Adipocyte (in vitro differentiated cells): ENCODE measurements around the gene LRRC4B.

ENCODE experiments used
- DNase-seq: peaks from one replicate; pipeline ENCODE4 v3.0.0-alpha.2; 2015; ENCODE audit warnings: low read depth
- H3K27me3 ChIP-seq: replicated peaks from 2 replicates; pipeline ENCODE4 v1.7.0; 2013; ENCODE audit warnings: mild to moderate bottlenecking, low read length, moderate library complexity; ENCODE audit not compliant: control insufficient read depth, insufficient read depth
- H3K36me3 ChIP-seq: 2 replicates; pipeline ENCODE4 v1.7.0; 2013; ENCODE audit warnings: low read length, mild to moderate bottlenecking, moderate library complexity; ENCODE audit not compliant: control insufficient read depth, insufficient read depth, severe bottlenecking
- H3K4me1 ChIP-seq: 2 replicates; pipeline ENCODE4 v1.7.0; 2013; ENCODE audit warnings: mild to moderate bottlenecking, low read length, moderate library complexity; ENCODE audit not compliant: control insufficient read depth, insufficient read depth
- H3K4me3 ChIP-seq: 2 replicates; pipeline ENCODE4 v1.7.0; 2013; ENCODE audit warnings: mild to moderate bottlenecking, low read length, moderate library complexity
- H3K9ac ChIP-seq: 2 replicates; pipeline ENCODE4 v1.7.0; 2013; ENCODE audit warnings: mild to moderate bottlenecking, low read length, moderate library complexity
- H3K9me3 ChIP-seq: 2 replicates; pipeline ENCODE4 v1.7.0; 2013; ENCODE audit warnings: mild to moderate bottlenecking, low read length, moderate library complexity; ENCODE audit not compliant: control insufficient read depth

LRRC4B gene

GRCh38 chr19:50508843-50509190 is 59.4 kb downstream of the LRRC4B start:
- no peaks in the 10 kb centered on the region for H3K36me3 ChIP-seq
- peaks cover 8% of the 10 kb centered on the region for H3K4me1 ChIP-seq
- H3K9me3 ChIP-seq = no peaks in the 10 kb centered on the region
- no peak for DNase-seq
- H3K27me3 ChIP-seq = no peaks in the 10 kb centered on the region
- no peak overlapping the region for H3K4me3 ChIP-seq
- no peak overlapping the region for H3K9ac ChIP-seq

- Histone ChIP-seq H3K4me3 (no peak overlapping the region), H3K9me3 (no peaks in the 10 kb centered on the region), H3K4me1 (peaks cover 8% of the 10 kb centered on the region), H3K9ac (no peak overlapping the region), H3K27me3 (no peaks in the 10 kb centered on the region), H3K36me3 (no peaks in the 10 kb centered on the region)
- no peak for DNase-seq
These were observed 60.9 kb downstream of the LRRC4B start for GRCh38 chr19:50507376-50507775.

GRCh38 chr19:50506700-50507099 is 61.5 kb downstream of the LRRC4B start:
- DNase-seq = no peak
- peaks cover 8% of the 10 kb centered on the region for H3K4me1 ChIP-seq
- no peaks in the 10 kb centered on the region for H3K9me3 ChIP-seq
- H3K36me3 ChIP-seq = no peaks in the 10 kb centered on the region
- H3K27me3 ChIP-seq = no peaks in the 10 kb centered on the region
- H3K4me3 ChIP-seq = no peak overlapping the region
- no peak overlapping the region for H3K9ac ChIP-seq

GRCh38 chr19:50505856-50506611 is 62.2 kb downstream of the LRRC4B start:
- no peak overlapping the region for H3K9ac ChIP-seq
- H3K9me3 ChIP-seq = no peaks in the 10 kb centered on the region
- no peak overlapping the region for H3K4me3 ChIP-seq
- H3K4me1 ChIP-seq = peaks cover 8% of the 10 kb centered on the region
- H3K27me3 ChIP-seq = no peaks in the 10 kb centered on the region
- H3K36me3 ChIP-seq = no peaks in the 10 kb centered on the region
- DNase-seq = no peak

GRCh38 chr19:50501568-50502475 is 66.4 kb downstream of the LRRC4B start:
- DNase-seq = no peak
- no peak overlapping the region for H3K4me3 ChIP-seq
- H3K4me1 ChIP-seq = no peaks in the 10 kb centered on the region
- H3K27me3 ChIP-seq = peaks cover 21% of the 10 kb centered on the region
- H3K9me3 ChIP-seq = no peaks in the 10 kb centered on the region
- no peak overlapping the region for H3K9ac ChIP-seq
- H3K36me3 ChIP-seq = no peaks in the 10 kb centered on the region

- Histone ChIP-seq H3K4me1 (no peaks in the 10 kb centered on the region), H3K36me3 (no peaks in the 10 kb centered on the region), H3K9ac (no peak overlapping the region), H3K4me3 (no peak overlapping the region), H3K9me3 (no peaks in the 10 kb centered on the region), H3K27me3 (peaks cover 22% of the 10 kb centered on the region)
- no peak for DNase-seq
These were observed 67.1 kb downstream of the LRRC4B start for GRCh38 chr19:50501186-50501567.

GRCh38 chr19:50500753-50501151 is 67.5 kb downstream of the LRRC4B start:
- DNase-seq = no peak
- H3K4me3 ChIP-seq = no peak overlapping the region
- no peak overlapping the region for H3K9ac ChIP-seq
- H3K36me3 ChIP-seq = no peaks in the 10 kb centered on the region
- H3K9me3 ChIP-seq = no peaks in the 10 kb centered on the region
- peaks cover 25% of the 10 kb centered on the region for H3K27me3 ChIP-seq
- no peaks in the 10 kb centered on the region for H3K4me1 ChIP-seq

GRCh38 chr19:50500060-50500752 is 68.0 kb downstream of the LRRC4B start:
- peaks cover 27% of the 10 kb centered on the region for H3K27me3 ChIP-seq
- peak; percentile 19 for DNase-seq
- H3K4me3 ChIP-seq = no peak overlapping the region
- no peaks in the 10 kb centered on the region for H3K4me1 ChIP-seq
- H3K9ac ChIP-seq = no peak overlapping the region
- no peaks in the 10 kb centered on the region for H3K36me3 ChIP-seq
- H3K9me3 ChIP-seq = no peaks in the 10 kb centered on the region

GRCh38 chr19:50498219-50499056 is 69.8 kb downstream of the LRRC4B start:
- Histone ChIP-seq H3K4me1 (no peaks in the 10 kb centered on the region), H3K9ac (no peak overlapping the region), H3K36me3 (no peaks in the 10 kb centered on the region), H3K27me3 (peaks cover 42% of the 10 kb centered on the region), H3K4me3 (no peak overlapping the region), H3K9me3 (no peaks in the 10 kb centered on the region)
- no peak for DNase-seq

- peaks cover 55% of the 10 kb centered on the region for H3K27me3 ChIP-seq
- no peaks in the 10 kb centered on the region for H3K4me1 ChIP-seq
- no peak overlapping the region for H3K9ac ChIP-seq
- no peaks in the 10 kb centered on the region for H3K36me3 ChIP-seq
- no peaks in the 10 kb centered on the region for H3K9me3 ChIP-seq
- DNase-seq = no peak
- no peak overlapping the region for H3K4me3 ChIP-seq
These were observed 71.2 kb downstream of the LRRC4B start for GRCh38 chr19:50497022-50497405.
